Stimulated activated CD4-positive, alpha-beta T cell treated with anti-CD3 and anti-CD28 coated beads, Interleukin-4, amount 100 ng/mL, for 4 hours (primary cell): ENCODE data around the gene RPL36A.

Source experiments
- DNase-seq, 2 experiments: peaks; one replicate each; pipeline ENCODE4 v3.0.0-alpha.2; 2020

The RPL36A gene

GRCh38 chrX:101390664-101391525, at the start of gene RPL36A:
RPL36A (plus strand) TSS chrX:101391011; CDS start chrX:101391044, 33 bp downstream.
- peak; percentile 75 to 84 for DNase-seq

GRCh38 chrX:101347859-101348451, 42.9 kb upstream of the RPL36A start:
- DNase-seq, result peak in 1 of 2 experiments; percentile 1

GRCh38 chrX:101348452-101349192, 42.2 kb upstream of the RPL36A start, which contains the start of gene TIMM8A:
TIMM8A (minus strand) TSS chrX:101348742; CDS start chrX:101348664, 78 bp downstream.
- peak; percentile 73 to 79 for DNase-seq

- no peak for DNase-seq
Measured at GRCh38 chrX:101349193-101349562, 41.6 kb upstream of the RPL36A start.

- DNase-seq, result no peak
Measured at GRCh38 chrX:101357166-101357795, 33.5 kb upstream of the RPL36A start.

GRCh38 chrX:101359966-101360365, 30.8 kb upstream of the RPL36A start:
- no peak for DNase-seq

GRCh38 chrX:101360390-101360789, 30.4 kb upstream of the RPL36A start:
- no peak for DNase-seq

- DNase-seq, result no peak
Measured at GRCh38 chrX:101362116-101362515, 28.7 kb upstream of the RPL36A start.

GRCh38 chrX:101362757-101363156, 28.1 kb upstream of the RPL36A start:
- no peak for DNase-seq

- no peak for DNase-seq
Measured at GRCh38 chrX:101365301-101365795, 25.5 kb upstream of the RPL36A start.

GRCh38 chrX:101368800-101369199, 22.0 kb upstream of the RPL36A start:
- no peak for DNase-seq

- DNase-seq, result no peak
Measured at GRCh38 chrX:101369687-101370086, 21.1 kb upstream of the RPL36A start.

GRCh38 chrX:101370888-101371504, 19.8 kb upstream of the RPL36A start:
- no peak for DNase-seq

GRCh38 chrX:101377547-101377946, 13.3 kb upstream of the RPL36A start:
- no peak for DNase-seq

- no peak for DNase-seq
Measured at GRCh38 chrX:101383679-101384205, 7.1 kb upstream of the RPL36A start.

GRCh38 chrX:101385026-101385684, 5.7 kb upstream of the RPL36A start:
- DNase-seq, result no peak

GRCh38 chrX:101385795-101386541, 4.8 kb upstream of the RPL36A start, which contains the start of gene BTK:
BTK (minus strand) TSS chrX:101386191; CDS start chrX:101375284, 10,907 bp downstream.
- no peak for DNase-seq

- DNase-seq, result no peak
Measured at GRCh38 chrX:101386542-101386885, 4.3 kb upstream of the RPL36A start.

GRCh38 chrX:101388604-101389003, 2.2 kb upstream of the RPL36A start:
- DNase-seq, result no peak

- no peak for DNase-seq
Measured at GRCh38 chrX:101391831-101392230, 1.0 kb downstream of the RPL36A start.
